ENCODE measurements around the gene PYGB.

The PYGB gene

GRCh38 chr20:25216199-25216945 lies 31.5 kb upstream of the PYGB start:
- no peak for DNase-seq

GRCh38 chr20:25217161-25218108 lies 30.4 kb upstream of the PYGB start:
- no peak for DNase-seq

- no peak for DNase-seq
Measured at GRCh38 chr20:25218109-25218486, 29.8 kb upstream of the PYGB start.

- DNase-seq, result no peak
Measured at GRCh38 chr20:25218492-25218891, 29.4 kb upstream of the PYGB start.

- no peak for DNase-seq
Measured at GRCh38 chr20:25219365-25219764, 28.5 kb upstream of the PYGB start.

- no peak for DNase-seq
Measured at GRCh38 chr20:25220021-25220730, 27.7 kb upstream of the PYGB start.

- DNase-seq, result no peak
Measured at GRCh38 chr20:25220810-25221591, 26.9 kb upstream of the PYGB start.

GRCh38 chr20:25221592-25222460 lies 26.1 kb upstream of the PYGB start:
- no peak for DNase-seq

- no peak for DNase-seq
Measured at GRCh38 chr20:25222461-25223178, 25.3 kb upstream of the PYGB start.

GRCh38 chr20:25223179-25223661 lies 24.7 kb upstream of the PYGB start:
- DNase-seq, result peak; percentile 42 to 48

- no peak for DNase-seq
Measured at GRCh38 chr20:25223765-25224720, 23.8 kb upstream of the PYGB start.

- no peak for DNase-seq
Measured at GRCh38 chr20:25224941-25225340, 22.9 kb upstream of the PYGB start.

- DNase-seq, result no peak
Measured at GRCh38 chr20:25225642-25226432, 22.0 kb upstream of the PYGB start.

GRCh38 chr20:25226433-25227316 lies 21.2 kb upstream of the PYGB start:
- DNase-seq, result no peak

GRCh38 chr20:25227317-25227831 lies 20.5 kb upstream of the PYGB start:
- no peak for DNase-seq

- DNase-seq, result no peak
Measured at GRCh38 chr20:25229486-25230165, 18.3 kb upstream of the PYGB start.
